C4-2B (cell line): ENCODE measurements around the gene GCNT1.

Experiments
- H3K27ac ChIP-seq: fragments of 450-650 bp; 2 replicates; pipeline ENCODE4 v1.5.1; 2017
- CTCF ChIP-seq: fragments of 450-650 bp; conservative IDR thresholded peaks from 2 replicates; pipeline ENCODE4 v1.5.1; 2017; ENCODE audit warnings: mild to moderate bottlenecking
- ZFX ChIP-seq: fragments of 450-650 bp; IDR thresholded peaks from 2 replicates; pipeline ENCODE4 v1.6.1; 2017

GCNT1 gene

GRCh38 chr9:76459694-76460635 is 983 bp downstream of the GCNT1 start:
- H3K27ac ChIP-seq: peak overlapping the region; percentile 70
- peak; percentile 76 for TF ChIP-seq CTCF
- no peak for TF ChIP-seq ZFX

DNA sequence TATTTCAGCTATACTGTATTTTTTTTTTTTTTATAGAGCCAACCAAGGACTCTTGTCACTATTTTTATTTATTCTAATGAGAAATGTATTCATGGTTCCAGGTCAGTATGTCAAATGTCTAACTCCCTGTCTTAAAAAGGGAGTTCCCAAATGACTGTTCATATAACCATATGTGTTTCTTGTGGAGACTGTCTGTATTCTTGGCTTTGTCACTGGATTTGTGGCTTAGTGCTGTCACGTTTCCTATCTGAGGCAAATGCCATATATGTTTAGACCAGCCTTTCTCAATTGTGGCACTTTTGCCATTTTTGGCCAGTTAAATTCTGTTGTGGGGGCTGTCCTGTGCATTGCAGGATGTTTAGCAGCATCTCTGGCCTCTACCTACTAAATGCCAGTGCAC is 3.1 kb downstream of the GCNT1 start:
- H3K27ac ChIP-seq: no peak overlapping the region
- TF ChIP-seq ZFX: no peak

DNA sequence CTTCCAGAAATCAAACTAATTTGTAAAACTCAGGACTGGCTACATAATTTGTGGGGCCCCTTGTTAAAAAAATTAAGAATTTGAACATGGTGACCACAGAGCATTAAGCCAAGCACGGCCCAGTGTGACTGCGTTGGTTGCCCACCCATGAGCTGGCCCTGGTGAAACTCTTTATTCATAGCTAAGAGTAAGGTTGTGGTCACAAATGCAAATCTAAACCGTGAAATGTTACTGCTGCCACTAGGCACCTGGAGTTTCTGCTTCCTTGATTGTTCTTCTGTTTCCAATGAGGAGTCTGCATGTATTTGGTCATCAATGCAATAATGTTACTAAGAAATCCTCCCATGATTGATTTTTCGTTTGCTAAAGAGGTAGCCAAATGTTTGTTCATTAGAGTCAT is 4.2 kb downstream of the GCNT1 start:
- TF ChIP-seq CTCF (no peak), ZFX (no peak)
- no peak overlapping the region for H3K27ac ChIP-seq

- no peak overlapping the region for H3K27ac ChIP-seq
- TF ChIP-seq ZFX (no peak), CTCF (no peak)
Measured at GRCh38 chr9:76464706-76465105, 5.7 kb downstream of the GCNT1 start.

DNA sequence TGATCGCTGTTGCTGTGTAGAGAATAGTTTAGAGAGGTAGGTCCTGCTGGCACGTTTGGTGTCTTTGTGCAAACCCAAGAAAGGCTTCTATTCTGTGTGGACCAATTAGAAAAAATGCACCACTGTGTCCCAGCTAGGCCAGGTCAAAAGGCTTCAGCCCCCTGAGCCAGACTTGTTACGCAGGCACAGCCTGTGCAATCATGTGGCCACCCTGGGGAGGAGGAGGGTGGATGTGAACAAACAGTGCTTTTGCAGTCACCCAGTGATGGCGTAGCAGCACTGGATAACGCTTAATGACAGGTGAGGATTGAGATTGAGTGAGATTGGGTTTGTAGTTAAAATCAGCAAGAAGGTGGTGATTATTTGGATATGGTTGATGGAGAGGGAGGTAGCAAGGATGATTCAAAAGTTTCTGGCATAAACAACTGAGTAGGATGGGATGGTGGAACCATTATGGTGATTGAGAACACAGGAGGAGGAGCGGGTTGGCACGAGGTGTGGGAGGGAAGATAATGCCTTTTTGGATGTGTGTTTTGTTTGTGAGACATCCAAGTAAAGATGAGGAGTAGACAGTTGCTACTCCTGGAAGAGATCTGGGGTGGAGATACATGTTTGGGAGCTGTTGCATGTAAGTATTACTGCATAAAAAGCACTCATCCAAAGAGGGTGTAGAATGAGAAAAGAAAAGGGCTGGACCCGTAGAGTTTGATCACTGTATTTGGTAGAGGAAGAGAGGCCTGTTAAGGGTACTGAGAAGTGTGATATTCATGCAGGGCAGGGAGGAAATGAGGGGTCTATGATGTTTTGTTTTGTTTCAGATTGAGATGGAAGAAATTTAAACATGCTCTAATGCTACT is 6.7 kb downstream of the GCNT1 start:
- TF ChIP-seq CTCF (no peak), ZFX (no peak)
- no peak overlapping the region for H3K27ac ChIP-seq

- no peak for TF ChIP-seq CTCF
- TF ChIP-seq ZFX: no peak
- H3K27ac ChIP-seq: no peak overlapping the region
Measured at GRCh38 chr9:76466299-76466605, 7.3 kb downstream of the GCNT1 start.

DNA sequence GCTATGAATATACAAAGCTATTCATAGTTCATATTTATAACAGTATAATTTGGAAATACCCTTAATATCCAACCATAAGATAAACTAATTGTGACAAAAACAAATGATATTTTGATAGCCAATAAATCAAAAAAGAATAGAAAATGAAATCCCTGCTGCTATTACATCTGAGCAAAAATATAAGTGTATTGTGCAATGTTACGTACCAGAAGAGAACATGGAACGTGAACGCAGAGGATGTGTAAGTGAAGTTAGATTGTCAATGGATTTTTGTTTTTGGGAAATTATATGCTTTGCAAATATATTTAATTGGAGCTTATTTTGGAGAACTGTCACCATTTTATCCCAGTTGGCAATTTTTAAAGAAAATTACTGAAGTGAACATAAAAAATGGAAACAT is 15.4 kb downstream of the GCNT1 start:
- TF ChIP-seq CTCF (no peak), ZFX (no peak)

More for the DNA sequence above, 15.4 kb downstream of the GCNT1 start:
- no peak overlapping the region for H3K27ac ChIP-seq
